Measurements from ENCODE around the gene ZNF385B.

ZNF385B gene

DNA sequence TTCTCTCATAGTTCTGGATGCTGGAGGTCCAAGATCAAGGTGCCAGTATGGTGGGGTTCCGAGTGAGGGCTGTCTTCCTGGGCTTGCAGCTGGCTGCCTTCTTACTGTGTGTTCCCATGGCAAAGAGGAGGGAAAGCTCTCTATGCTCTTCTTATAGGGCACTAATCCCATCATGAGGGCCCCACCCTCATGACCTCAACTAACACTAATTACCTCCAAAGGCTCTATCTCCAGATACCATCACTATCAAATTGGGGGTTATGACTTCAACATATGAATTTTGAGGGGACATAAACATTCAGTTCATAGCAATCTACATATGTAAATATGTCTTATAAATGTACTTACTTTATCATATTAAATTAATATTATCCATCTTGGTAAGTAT, 322.3 kb downstream of the ZNF385B start:
- no peaks in the 10 kb centered on the region for H3K4me1 ChIP-seq (ENCODE audit: control insufficient read depth, insufficient read depth, low read length, poor library complexity, severe bottlenecking)
- DNase-seq: no peak
- H3K9me3 ChIP-seq (ENCODE audit: control insufficient read depth, low read length): no peaks in the 10 kb centered on the region
- no peaks in the 10 kb centered on the region for H3K27me3 ChIP-seq (replicated peaks; ENCODE audit: control insufficient read depth, insufficient read depth, low read length, poor library complexity, severe bottlenecking)
- H3K4me3 ChIP-seq (ENCODE audit: insufficient read depth, low read depth, low read length, poor library complexity, severe bottlenecking): no peak overlapping the region
- no peaks in the 10 kb centered on the region for H3K36me3 ChIP-seq (ENCODE audit: control insufficient read depth, insufficient read depth, low read length)
- H3K27ac ChIP-seq (ENCODE audit: insufficient read depth, low read length, poor library complexity, severe bottlenecking): no peak overlapping the region

DNA sequence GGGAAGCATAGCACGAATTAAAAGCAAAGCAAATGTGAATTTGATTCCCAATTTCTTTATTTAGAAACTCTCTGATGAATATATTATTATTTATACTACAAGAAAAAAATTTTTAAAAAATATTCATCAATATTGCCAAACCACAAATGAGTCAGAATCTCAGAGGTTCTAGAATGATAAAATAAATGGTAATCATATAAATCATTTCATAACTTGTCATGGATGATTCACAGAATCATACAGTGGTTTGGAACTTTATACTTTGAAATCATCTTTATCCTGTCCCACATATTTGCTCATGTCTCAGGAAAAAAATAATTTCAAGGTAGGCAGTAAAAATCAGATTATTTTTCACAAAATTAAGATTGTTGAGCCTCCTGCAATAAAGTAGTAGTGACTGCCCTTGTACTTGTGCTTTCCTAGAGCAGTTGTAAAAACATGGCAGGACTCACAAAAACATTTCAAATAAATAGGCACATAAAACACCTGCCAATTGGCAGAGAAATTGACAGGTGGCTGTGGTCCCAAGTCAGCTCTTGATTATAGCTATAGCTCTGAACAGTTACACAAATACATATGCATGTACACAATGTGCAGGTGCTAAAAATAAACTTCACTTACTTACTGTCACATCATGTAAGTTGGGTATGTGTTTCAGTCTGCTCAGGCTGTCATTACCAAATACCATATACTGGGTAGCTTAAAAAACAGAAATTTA, 322.8 kb downstream of the ZNF385B start:
- no peak for DNase-seq
- H3K4me1 ChIP-seq (ENCODE audit: control insufficient read depth, insufficient read depth, low read length, poor library complexity, severe bottlenecking): no peaks in the 10 kb centered on the region
- H3K36me3 ChIP-seq (ENCODE audit: control insufficient read depth, insufficient read depth, low read length): no peaks in the 10 kb centered on the region
- no peaks in the 10 kb centered on the region for H3K9me3 ChIP-seq (ENCODE audit: control insufficient read depth, low read length)
- H3K27me3 ChIP-seq (replicated peaks; ENCODE audit: control insufficient read depth, insufficient read depth, low read length, poor library complexity, severe bottlenecking): no peaks in the 10 kb centered on the region
- no peak overlapping the region for H3K4me3 ChIP-seq (ENCODE audit: insufficient read depth, low read depth, low read length, poor library complexity, severe bottlenecking)
- H3K27ac ChIP-seq (ENCODE audit: insufficient read depth, low read length, poor library complexity, severe bottlenecking): no peak overlapping the region

DNA sequence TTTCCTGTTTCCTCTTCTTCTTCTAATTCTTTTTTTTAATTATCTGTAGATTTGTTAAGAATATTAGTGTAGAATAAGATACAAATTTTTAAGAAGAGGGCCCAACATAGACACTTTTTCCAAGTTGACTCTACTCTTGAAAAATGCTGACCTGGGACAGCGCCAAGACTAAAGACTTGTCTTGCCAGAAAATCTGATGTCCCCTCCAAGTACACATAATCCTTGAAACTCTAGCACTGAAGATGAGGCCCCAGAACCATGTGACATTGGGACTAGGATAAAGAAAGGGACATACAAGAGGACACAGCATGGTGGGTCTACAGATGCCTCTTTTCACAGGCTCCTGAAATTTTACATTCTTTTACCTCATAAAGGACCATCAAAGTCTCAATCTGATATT, 325.2 kb downstream of the ZNF385B start:
- H3K27ac ChIP-seq (ENCODE audit: insufficient read depth, low read length, poor library complexity, severe bottlenecking): no peak overlapping the region
- no peaks in the 10 kb centered on the region for H3K36me3 ChIP-seq (ENCODE audit: control insufficient read depth, insufficient read depth, low read length)
- DNase-seq: no peak
- H3K4me3 ChIP-seq (ENCODE audit: insufficient read depth, low read depth, low read length, poor library complexity, severe bottlenecking): no peak overlapping the region
- H3K4me1 ChIP-seq (ENCODE audit: control insufficient read depth, insufficient read depth, low read length, poor library complexity, severe bottlenecking): no peaks in the 10 kb centered on the region
- H3K27me3 ChIP-seq (replicated peaks; ENCODE audit: control insufficient read depth, insufficient read depth, low read length, poor library complexity, severe bottlenecking): no peaks in the 10 kb centered on the region
- H3K9me3 ChIP-seq (ENCODE audit: control insufficient read depth, low read length): no peaks in the 10 kb centered on the region

DNA sequence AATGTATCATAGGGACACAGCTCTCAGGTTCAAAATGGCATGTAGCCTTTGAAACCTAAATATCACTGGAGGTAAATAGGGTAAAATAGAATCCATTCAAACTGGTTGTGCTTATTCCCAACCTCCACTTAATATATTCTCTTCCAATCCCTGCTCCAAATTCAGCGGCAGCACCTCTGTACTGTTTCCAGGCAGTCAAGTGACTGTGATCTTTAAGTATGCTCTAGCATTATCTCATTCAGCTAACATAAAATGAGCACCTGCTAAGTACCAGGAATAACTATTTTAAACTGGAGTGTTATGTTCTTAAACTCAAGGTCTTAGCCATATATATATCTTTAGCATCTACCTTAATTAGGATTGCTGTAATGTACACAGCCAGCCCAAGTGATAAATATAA, 327.5 kb downstream of the ZNF385B start:
- Histone ChIP-seq H3K36me3 (ENCODE audit: control insufficient read depth, insufficient read depth, low read length) (no peaks in the 10 kb centered on the region), H3K27ac (ENCODE audit: insufficient read depth, low read length, poor library complexity, severe bottlenecking) (no peak overlapping the region), H3K4me1 (ENCODE audit: control insufficient read depth, insufficient read depth, low read length, poor library complexity, severe bottlenecking) (no peaks in the 10 kb centered on the region), H3K4me3 (ENCODE audit: insufficient read depth, low read depth, low read length, poor library complexity, severe bottlenecking) (no peak overlapping the region), H3K9me3 (ENCODE audit: control insufficient read depth, low read length) (no peaks in the 10 kb centered on the region), H3K27me3 (replicated peaks; ENCODE audit: control insufficient read depth, insufficient read depth, low read length, poor library complexity, severe bottlenecking) (no peaks in the 10 kb centered on the region)
- DNase-seq: no peak

DNA sequence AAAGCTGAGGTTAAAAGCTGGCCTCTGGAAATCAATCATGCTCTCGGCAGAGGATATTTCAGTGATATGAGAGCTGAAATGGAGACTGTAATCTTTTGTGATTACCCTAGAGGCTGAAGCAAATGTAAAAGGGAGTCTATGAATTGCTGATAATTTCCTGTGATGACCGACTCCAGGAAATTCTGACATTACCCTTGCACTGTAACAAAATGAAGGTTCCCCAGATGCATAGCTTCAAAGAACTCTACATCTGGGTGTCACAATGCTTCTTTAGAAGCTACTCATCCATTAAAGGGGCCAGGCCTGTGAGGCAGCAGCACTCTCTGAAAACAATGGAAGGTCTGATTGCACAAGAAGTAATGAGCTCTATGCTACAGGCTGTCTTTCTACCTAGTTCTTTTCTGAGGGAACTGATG, 328.5 kb downstream of the ZNF385B start:
- H3K27ac ChIP-seq (ENCODE audit: insufficient read depth, low read length, poor library complexity, severe bottlenecking): no peak overlapping the region
- H3K9me3 ChIP-seq (ENCODE audit: control insufficient read depth, low read length): no peaks in the 10 kb centered on the region
- no peaks in the 10 kb centered on the region for H3K4me1 ChIP-seq (ENCODE audit: control insufficient read depth, insufficient read depth, low read length, poor library complexity, severe bottlenecking)
- no peaks in the 10 kb centered on the region for H3K27me3 ChIP-seq (replicated peaks; ENCODE audit: control insufficient read depth, insufficient read depth, low read length, poor library complexity, severe bottlenecking)
- no peak for DNase-seq
- no peak overlapping the region for H3K4me3 ChIP-seq (ENCODE audit: insufficient read depth, low read depth, low read length, poor library complexity, severe bottlenecking)
- H3K36me3 ChIP-seq (ENCODE audit: control insufficient read depth, insufficient read depth, low read length): no peaks in the 10 kb centered on the region

DNA sequence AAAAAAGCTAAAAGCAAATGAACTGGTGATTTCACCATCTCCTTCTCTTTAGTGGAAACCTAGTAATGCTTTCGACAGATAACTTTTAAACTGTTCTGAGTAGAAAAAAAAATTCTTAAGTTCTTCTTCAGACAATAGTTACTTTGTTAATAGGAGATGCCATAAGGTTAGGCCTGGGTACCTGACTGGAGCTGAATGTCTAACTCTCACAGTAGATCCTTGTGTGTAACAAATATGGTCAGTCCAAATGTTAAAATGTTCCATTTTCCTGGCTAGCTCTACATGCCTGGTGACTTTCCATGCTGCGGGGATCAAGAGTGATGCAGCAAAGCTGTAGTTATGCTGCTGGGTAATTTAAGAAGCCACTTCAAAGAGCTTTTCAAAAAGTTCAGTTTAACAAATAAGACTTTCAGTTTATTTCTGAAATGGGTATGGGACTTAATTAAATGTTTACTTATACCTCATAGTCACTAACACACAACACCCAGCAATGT, 332.8 kb downstream of the ZNF385B start:
- Histone ChIP-seq H3K9me3 (ENCODE audit: control insufficient read depth, low read length) (no peaks in the 10 kb centered on the region), H3K4me3 (ENCODE audit: insufficient read depth, low read depth, low read length, poor library complexity, severe bottlenecking) (no peak overlapping the region)
- DNase-seq: no peak

DNA sequence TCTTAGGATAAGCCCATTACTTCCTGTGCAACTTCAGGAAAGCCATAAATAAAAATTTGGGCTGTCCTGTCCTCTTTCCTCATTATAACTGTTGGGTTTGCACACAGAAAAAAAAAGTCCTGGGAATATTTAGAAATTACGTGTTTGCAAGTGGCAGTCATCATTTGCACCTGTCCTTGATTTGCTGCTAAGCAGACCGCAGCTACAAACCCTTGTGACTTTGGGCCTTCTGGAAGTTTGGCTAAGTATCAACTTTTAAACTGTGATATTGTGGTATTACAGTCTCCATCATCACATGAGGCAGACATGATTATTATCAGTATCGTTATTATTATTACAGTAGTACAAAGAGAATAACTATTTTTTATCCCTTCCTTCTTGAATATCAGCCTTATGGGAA, 336.1 kb downstream of the ZNF385B start:
- no peaks in the 10 kb centered on the region for H3K4me1 ChIP-seq (ENCODE audit: control insufficient read depth, insufficient read depth, low read length, poor library complexity, severe bottlenecking)
- H3K9me3 ChIP-seq (ENCODE audit: control insufficient read depth, low read length): no peaks in the 10 kb centered on the region
- H3K4me3 ChIP-seq (ENCODE audit: insufficient read depth, low read depth, low read length, poor library complexity, severe bottlenecking): no peak overlapping the region
- H3K27ac ChIP-seq (ENCODE audit: insufficient read depth, low read length, poor library complexity, severe bottlenecking): no peak overlapping the region
- no peaks in the 10 kb centered on the region for H3K36me3 ChIP-seq (ENCODE audit: control insufficient read depth, insufficient read depth, low read length)
- no peak for DNase-seq
- no peaks in the 10 kb centered on the region for H3K27me3 ChIP-seq (replicated peaks; ENCODE audit: control insufficient read depth, insufficient read depth, low read length, poor library complexity, severe bottlenecking)

More for the DNA sequence above, 332.8 kb downstream of the ZNF385B start:
- Histone ChIP-seq H3K36me3 (ENCODE audit: control insufficient read depth, insufficient read depth, low read length) (no peaks in the 10 kb centered on the region), H3K4me1 (ENCODE audit: control insufficient read depth, insufficient read depth, low read length, poor library complexity, severe bottlenecking) (no peaks in the 10 kb centered on the region), H3K27ac (ENCODE audit: insufficient read depth, low read length, poor library complexity, severe bottlenecking) (no peak overlapping the region), H3K27me3 (replicated peaks; ENCODE audit: control insufficient read depth, insufficient read depth, low read length, poor library complexity, severe bottlenecking) (no peaks in the 10 kb centered on the region)

DNA sequence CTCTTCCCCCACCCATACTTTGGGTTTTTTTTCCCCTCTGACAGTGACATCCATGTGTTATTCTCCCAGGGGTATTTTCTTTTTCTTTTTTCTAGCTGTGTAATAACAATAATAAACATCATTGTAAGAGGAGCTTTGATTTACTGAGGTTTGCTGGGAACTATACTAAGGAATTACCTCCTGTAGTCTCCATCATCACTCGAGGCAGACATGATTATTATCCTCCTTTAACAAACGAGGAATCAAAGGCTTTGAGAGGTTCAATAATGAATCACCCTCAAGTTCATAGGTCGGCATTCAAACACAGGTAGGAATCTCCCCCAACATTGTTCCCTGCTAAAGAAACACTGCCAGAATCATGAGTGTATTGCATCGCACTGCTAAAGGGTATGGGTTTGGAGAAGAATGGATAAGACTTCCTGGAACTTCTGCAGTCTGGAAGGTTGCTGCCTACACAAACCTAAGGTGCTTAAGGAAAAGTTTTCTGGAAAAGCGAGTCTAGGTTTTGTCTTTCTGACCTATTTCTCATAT, 336.5 kb downstream of the ZNF385B start:
- Histone ChIP-seq H3K27me3 (replicated peaks; ENCODE audit: control insufficient read depth, insufficient read depth, low read length, poor library complexity, severe bottlenecking) (no peaks in the 10 kb centered on the region), H3K27ac (ENCODE audit: insufficient read depth, low read length, poor library complexity, severe bottlenecking) (no peak overlapping the region), H3K4me3 (ENCODE audit: insufficient read depth, low read depth, low read length, poor library complexity, severe bottlenecking) (no peak overlapping the region), H3K9me3 (ENCODE audit: control insufficient read depth, low read length) (no peaks in the 10 kb centered on the region), H3K36me3 (ENCODE audit: control insufficient read depth, insufficient read depth, low read length) (no peaks in the 10 kb centered on the region), H3K4me1 (ENCODE audit: control insufficient read depth, insufficient read depth, low read length, poor library complexity, severe bottlenecking) (no peaks in the 10 kb centered on the region)
- no peak for DNase-seq

DNA sequence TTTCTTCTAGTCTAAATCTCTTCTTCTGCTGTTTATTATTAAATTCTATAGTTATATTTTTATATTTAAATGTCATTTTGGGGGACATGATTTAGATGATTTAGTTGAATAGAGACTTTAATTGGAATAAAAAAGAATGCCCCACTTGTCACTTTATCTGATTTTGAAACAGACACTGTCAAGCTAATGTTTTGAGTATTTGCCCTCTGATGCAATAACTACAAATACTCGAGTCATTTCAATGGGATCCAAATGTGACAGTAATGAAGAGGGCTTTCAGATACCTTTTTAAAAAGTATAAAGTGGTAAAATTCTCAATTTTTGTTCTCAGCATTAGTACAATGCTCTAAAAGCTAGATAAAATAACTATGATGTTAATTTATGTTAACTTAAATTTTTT, 339.5 kb downstream of the ZNF385B start:
- no peak for DNase-seq
- H3K36me3 ChIP-seq (ENCODE audit: control insufficient read depth, insufficient read depth, low read length): no peaks in the 10 kb centered on the region
- no peaks in the 10 kb centered on the region for H3K4me1 ChIP-seq (ENCODE audit: control insufficient read depth, insufficient read depth, low read length, poor library complexity, severe bottlenecking)
- no peaks in the 10 kb centered on the region for H3K27me3 ChIP-seq (replicated peaks; ENCODE audit: control insufficient read depth, insufficient read depth, low read length, poor library complexity, severe bottlenecking)
- no peak overlapping the region for H3K4me3 ChIP-seq (ENCODE audit: insufficient read depth, low read depth, low read length, poor library complexity, severe bottlenecking)
- no peaks in the 10 kb centered on the region for H3K9me3 ChIP-seq (ENCODE audit: control insufficient read depth, low read length)
- H3K27ac ChIP-seq (ENCODE audit: insufficient read depth, low read length, poor library complexity, severe bottlenecking): no peak overlapping the region

DNA sequence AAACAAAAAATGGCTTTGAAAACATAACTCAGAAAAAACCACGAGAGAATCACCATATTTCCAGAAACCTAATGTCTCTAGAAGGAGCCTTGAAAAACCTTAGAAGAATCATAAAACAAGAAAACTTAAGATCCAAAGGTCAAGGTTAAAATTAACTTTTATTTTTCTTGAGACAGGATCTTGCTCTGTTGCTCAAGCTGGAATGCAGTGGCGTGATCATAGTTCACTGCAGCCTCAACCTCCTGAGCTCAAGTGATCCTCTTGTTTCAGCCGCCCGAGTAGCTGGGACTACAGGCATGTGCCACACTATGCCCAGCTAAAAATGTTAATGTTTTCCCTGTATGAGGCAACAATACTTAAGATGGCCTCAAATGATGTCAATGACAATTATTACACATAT, 342.6 kb downstream of the ZNF385B start:
- H3K27me3 ChIP-seq (replicated peaks; ENCODE audit: control insufficient read depth, insufficient read depth, low read length, poor library complexity, severe bottlenecking): no peaks in the 10 kb centered on the region
- H3K36me3 ChIP-seq (ENCODE audit: control insufficient read depth, insufficient read depth, low read length): no peaks in the 10 kb centered on the region
- no peaks in the 10 kb centered on the region for H3K9me3 ChIP-seq (ENCODE audit: control insufficient read depth, low read length)
- H3K4me1 ChIP-seq (ENCODE audit: control insufficient read depth, insufficient read depth, low read length, poor library complexity, severe bottlenecking): no peaks in the 10 kb centered on the region
- no peak for DNase-seq
- H3K27ac ChIP-seq (ENCODE audit: insufficient read depth, low read length, poor library complexity, severe bottlenecking): no peak overlapping the region
- no peak overlapping the region for H3K4me3 ChIP-seq (ENCODE audit: insufficient read depth, low read depth, low read length, poor library complexity, severe bottlenecking)

Measured in effector memory CD4-positive, alpha-beta T cell (primary cell).